ENCODE data around the gene PEPD. TPM values are rescaled to one million over a fixed set of nuclear protein-coding genes. Genes with fewer than 3 reads are reported as not detected.

Gene PEPD
- total and polyA plus RNA-seq, 10 of the 15 experiments (the other 5 are each of a cell fraction or from before 2014, with no cell fraction given), result 1.4 to 52.0 (median 20.2) TPM

DNA sequence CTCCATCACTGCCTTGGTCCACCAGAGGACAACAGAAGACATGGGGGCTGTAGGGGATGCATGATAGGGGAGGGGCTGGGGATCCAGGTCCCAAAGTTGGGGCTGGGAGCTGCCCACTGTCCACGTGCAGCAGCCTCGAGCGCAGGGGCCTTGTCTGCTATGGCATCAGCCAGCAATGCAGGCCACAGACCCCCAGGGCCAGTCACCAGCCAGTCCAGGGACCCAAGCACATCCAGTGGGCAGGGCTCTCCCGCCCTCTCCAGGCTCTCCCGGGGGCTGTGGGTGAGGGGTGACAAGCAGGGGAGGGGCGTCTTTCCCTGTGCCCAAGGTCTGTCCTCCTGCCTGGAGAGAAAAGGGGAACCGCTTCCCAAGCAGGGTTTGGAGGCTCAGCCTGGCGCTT is 32.8 kb downstream of the PEPD start:
- SMC1A ChIA-PET (ENCODE audit: uncharacterized antibody, unreplicated experiment), result no interaction called here
- no peaks in the 10 kb centered on the region for H3K27me3 ChIP-seq (replicated peaks in 1 of 2; ENCODE audit: control insufficient read depth in 2 of 2, insufficient read depth in 2 of 2, low read length in 1 of 2)
- H3K27ac ChIP-seq (ENCODE audit: control insufficient read depth, insufficient read depth), result no peak overlapping the region
- H3K9ac ChIP-seq (ENCODE audit: control insufficient read depth, insufficient read depth, low read length), result no peak overlapping the region
- in situ Hi-C loops (cut with MboI), result no loop called here
- H4K20me1 ChIP-seq (ENCODE audit: control insufficient read depth, insufficient read depth), result no peaks in the 10 kb centered on the region
- no peak for TF ChIP-seq ETV6 (conservative IDR thresholded peaks at IDR 0.05 in 1 of 2, IDR thresholded peaks at IDR 0.05 in 1 of 2; ENCODE audit: borderline replicate concordance in 1 of 2, low read depth in 1 of 2)
- no peak overlapping the region for H3K4me2 ChIP-seq (ENCODE audit: control insufficient read depth, insufficient read depth)
- DNase-seq (ENCODE audit: low read depth, low spot score) (no peak), ATAC-seq (no peak), FAIRE-seq (no peak)
- intact Hi-C loops (cut with micrococcal nuclease; ENCODE audit: unreplicated experiment), result no loop called here
- no peaks in the 10 kb centered on the region for H3K4me1 ChIP-seq (ENCODE audit: control insufficient read depth, insufficient read depth, low read length)
- BruUV-seq (replicated peaks), result no TSS peak
- H3K4me3 ChIP-seq, result no peak overlapping the region
- no peaks in the 10 kb centered on the region for H3K9me3 ChIP-seq (replicated peaks; ENCODE audit: control insufficient read depth, insufficient read depth, low read length)
- WGBS (ENCODE audit: insufficient coverage, insufficient replicate concordance, low lambda C conversion rate, missing lambda C conversion rate), result 57% methylated on average over 8 of the region's 8 CpGs
- no peak overlapping the region for H2AFZ ChIP-seq (ENCODE audit: control insufficient read depth, low read depth, low read length)
- RAD21 ChIA-PET (ENCODE audit: unreplicated experiment), result no interaction called here
- POLR2A ChIA-PET, result no interaction called here
- CTCF ChIA-PET, result no interaction called here
- H3K36me3 ChIP-seq (ENCODE audit: control insufficient read depth in 2 of 2, insufficient read depth in 2 of 2, low read length in 1 of 2), result no peaks in the 10 kb centered on the region
- no peaks in the 10 kb centered on the region for H3K79me2 ChIP-seq (ENCODE audit: control insufficient read depth, insufficient read depth, low read length)

DNA sequence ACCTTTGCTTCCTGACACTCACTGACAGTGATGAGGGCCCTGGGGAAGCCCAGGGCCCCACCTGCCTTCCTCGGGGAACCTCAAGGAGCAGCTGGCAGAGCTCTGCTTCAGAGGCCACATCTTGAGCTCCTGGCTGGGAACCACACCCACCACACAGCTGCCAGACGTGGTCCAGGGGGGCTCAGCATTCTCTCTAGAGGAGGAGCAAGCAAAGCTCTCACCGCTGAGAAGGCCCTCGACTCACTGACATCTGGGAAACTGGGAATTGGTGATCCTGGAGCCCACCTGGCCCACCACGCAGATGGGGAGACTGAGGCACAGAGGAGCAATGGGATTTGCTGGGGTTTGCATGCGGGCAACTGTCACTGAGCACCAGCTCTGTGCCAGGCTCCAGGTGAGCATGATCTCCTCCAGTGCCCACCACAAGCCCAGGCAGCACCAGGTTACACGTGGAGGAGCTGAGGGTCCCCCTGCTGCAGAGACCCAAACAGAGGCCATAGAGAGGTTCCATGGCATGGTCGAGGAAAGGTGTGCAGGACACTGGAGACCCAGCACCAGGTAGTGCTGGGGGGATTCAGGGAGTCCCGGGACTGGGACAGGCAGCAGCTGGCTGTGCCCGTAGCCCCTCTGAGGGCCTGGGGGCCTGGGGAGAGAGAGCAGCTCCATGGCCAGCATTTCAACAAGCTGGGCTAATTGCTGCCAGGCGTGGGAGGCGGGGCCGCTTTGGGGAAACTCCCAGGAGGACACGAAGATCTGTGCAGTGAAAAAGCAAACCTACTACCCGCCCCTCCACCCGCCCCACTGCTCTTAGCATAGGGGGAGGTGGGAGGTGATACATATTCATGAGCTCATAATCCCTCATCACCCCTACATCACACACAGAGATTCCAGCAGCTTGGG is 33.4 kb downstream of the PEPD start:
- H4K20me1 ChIP-seq (ENCODE audit: control insufficient read depth, insufficient read depth), result no peaks in the 10 kb centered on the region
- H3K4me3 ChIP-seq, result no peak overlapping the region
- ChIA-PET POLR2A (no interaction called here), CTCF (no interaction called here), RAD21 (ENCODE audit: unreplicated experiment) (no interaction called here), SMC1A (ENCODE audit: uncharacterized antibody, unreplicated experiment) (no interaction called here)
- intact Hi-C loops (cut with micrococcal nuclease; ENCODE audit: unreplicated experiment), result no loop called here
- no peak for ATAC-seq
- no peak for DNase-seq (ENCODE audit: low read depth, low spot score)
- 46% methylated on average over 16 of the region's 16 CpGs for WGBS (ENCODE audit: insufficient coverage, insufficient replicate concordance, low lambda C conversion rate, missing lambda C conversion rate)
- no peaks in the 10 kb centered on the region for H3K79me2 ChIP-seq (ENCODE audit: control insufficient read depth, insufficient read depth, low read length)
- in situ Hi-C loops (cut with MboI), result no loop called here
- no peak overlapping the region for H3K4me2 ChIP-seq (ENCODE audit: control insufficient read depth, insufficient read depth)
- BruUV-seq (replicated peaks), result no TSS peak
- no peak overlapping the region for H3K9ac ChIP-seq (ENCODE audit: control insufficient read depth, insufficient read depth, low read length)
- no peak overlapping the region for H2AFZ ChIP-seq (ENCODE audit: control insufficient read depth, low read depth, low read length)
- FAIRE-seq, result no peak
- H3K27me3 ChIP-seq (replicated peaks in 1 of 2; ENCODE audit: control insufficient read depth in 2 of 2, insufficient read depth in 2 of 2, low read length in 1 of 2), result no peaks in the 10 kb centered on the region
- H3K27ac ChIP-seq (ENCODE audit: control insufficient read depth, insufficient read depth), result no peak overlapping the region
- H3K9me3 ChIP-seq (replicated peaks; ENCODE audit: control insufficient read depth, insufficient read depth, low read length), result no peaks in the 10 kb centered on the region; the same call in 2 of the 3 replicates
- H3K4me1 ChIP-seq (ENCODE audit: control insufficient read depth, insufficient read depth, low read length), result no peaks in the 10 kb centered on the region
- no peaks in the 10 kb centered on the region for H3K36me3 ChIP-seq (ENCODE audit: control insufficient read depth in 2 of 2, insufficient read depth in 2 of 2, low read length in 1 of 2)
- TF ChIP-seq RAD51 (IDR thresholded peaks at IDR 0.05), result no peak
- no peak for TF ChIP-seq SREBF1 (IDR thresholded peaks at IDR 0.05; ENCODE audit: low read length)
- no peak for TF ChIP-seq DPF2 (IDR thresholded peaks at IDR 0.05)
- TF ChIP-seq, protein P1, sequence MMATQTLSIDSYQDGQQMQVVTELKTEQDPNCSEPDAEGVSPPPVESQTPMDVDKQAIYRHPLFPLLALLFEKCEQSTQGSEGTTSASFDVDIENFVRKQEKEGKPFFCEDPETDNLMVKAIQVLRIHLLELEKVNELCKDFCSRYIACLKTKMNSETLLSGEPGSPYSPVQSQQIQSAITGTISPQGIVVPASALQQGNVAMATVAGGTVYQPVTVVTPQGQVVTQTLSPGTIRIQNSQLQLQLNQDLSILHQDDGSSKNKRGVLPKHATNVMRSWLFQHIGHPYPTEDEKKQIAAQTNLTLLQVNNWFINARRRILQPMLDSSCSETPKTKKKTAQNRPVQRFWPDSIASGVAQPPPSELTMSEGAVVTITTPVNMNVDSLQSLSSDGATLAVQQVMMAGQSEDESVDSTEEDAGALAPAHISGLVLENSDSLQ (IDR thresholded peaks at IDR 0.05), result no peak
- TF ChIP-seq, protein P2, sequence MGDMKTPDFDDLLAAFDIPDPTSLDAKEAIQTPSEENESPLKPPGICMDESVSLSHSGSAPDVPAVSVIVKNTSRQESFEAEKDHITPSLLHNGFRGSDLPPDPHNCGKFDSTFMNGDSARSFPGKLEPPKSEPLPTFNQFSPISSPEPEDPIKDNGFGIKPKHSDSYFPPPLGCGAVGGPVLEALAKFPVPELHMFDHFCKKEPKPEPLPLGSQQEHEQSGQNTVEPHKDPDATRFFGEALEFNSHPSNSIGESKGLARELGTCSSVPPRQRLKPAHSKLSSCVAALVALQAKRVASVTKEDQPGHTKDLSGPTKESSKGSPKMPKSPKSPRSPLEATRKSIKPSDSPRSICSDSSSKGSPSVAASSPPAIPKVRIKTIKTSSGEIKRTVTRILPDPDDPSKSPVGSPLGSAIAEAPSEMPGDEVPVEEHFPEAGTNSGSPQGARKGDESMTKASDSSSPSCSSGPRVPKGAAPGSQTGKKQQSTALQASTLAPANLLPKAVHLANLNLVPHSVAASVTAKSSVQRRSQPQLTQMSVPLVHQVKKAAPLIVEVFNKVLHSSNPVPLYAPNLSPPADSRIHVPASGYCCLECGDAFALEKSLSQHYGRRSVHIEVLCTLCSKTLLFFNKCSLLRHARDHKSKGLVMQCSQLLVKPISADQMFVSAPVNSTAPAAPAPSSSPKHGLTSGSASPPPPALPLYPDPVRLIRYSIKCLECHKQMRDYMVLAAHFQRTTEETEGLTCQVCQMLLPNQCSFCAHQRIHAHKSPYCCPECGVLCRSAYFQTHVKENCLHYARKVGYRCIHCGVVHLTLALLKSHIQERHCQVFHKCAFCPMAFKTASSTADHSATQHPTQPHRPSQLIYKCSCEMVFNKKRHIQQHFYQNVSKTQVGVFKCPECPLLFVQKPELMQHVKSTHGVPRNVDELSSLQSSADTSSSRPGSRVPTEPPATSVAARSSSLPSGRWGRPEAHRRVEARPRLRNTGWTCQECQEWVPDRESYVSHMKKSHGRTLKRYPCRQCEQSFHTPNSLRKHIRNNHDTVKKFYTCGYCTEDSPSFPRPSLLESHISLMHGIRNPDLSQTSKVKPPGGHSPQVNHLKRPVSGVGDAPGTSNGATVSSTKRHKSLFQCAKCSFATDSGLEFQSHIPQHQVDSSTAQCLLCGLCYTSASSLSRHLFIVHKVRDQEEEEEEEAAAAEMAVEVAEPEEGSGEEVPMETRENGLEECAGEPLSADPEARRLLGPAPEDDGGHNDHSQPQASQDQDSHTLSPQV (IDR thresholded peaks at IDR 0.05), result no peak
- TF ChIP-seq, protein P3, sequence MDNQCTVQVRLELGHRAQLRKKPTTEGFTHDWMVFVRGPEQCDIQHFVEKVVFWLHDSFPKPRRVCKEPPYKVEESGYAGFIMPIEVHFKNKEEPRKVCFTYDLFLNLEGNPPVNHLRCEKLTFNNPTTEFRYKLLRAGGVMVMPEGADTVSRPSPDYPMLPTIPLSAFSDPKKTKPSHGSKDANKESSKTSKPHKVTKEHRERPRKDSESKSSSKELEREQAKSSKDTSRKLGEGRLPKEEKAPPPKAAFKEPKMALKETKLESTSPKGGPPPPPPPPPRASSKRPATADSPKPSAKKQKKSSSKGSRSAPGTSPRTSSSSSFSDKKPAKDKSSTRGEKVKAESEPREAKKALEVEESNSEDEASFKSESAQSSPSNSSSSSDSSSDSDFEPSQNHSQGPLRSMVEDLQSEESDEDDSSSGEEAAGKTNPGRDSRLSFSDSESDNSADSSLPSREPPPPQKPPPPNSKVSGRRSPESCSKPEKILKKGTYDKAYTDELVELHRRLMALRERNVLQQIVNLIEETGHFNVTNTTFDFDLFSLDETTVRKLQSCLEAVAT (IDR thresholded peaks at IDR 0.05), result no peak
- TF ChIP-seq TAF1 (IDR thresholded peaks at IDR 0.05; ENCODE audit: borderline replicate concordance, low read depth, low read length), result no peak
- no peak for TF ChIP-seq PML (IDR thresholded peaks at IDR 0.05; ENCODE audit: low read length)
